HG03460 (cell line): ENCODE results near the gene DBNL.

Experiments used
- ATAC-seq: cut with Tn5 transposase; IDR thresholded peaks from one replicate; pipeline ENCODE4 v1.9.1; 2021; ENCODE audit not compliant: unreplicated experiment

Gene DBNL

GRCh38 chr7:44108768-44109750 is 64.6 kb downstream of the DBNL start:
- no peak for ATAC-seq

- ATAC-seq, result no peak
Measured at GRCh38 chr7:44109991-44110390, 65.5 kb downstream of the DBNL start.

- ATAC-seq, result no peak
Measured at GRCh38 chr7:44110719-44111635, 66.5 kb downstream of the DBNL start.
